Uterus (tissue), 4 donors: Measurements from ENCODE around the gene TRIM54. TPM values are rescaled to one million over a fixed set of nuclear protein-coding genes. Genes with fewer than 3 reads are reported as not detected.

Experiments
- DNase-seq, 2 donors: peaks; one replicate each; pipeline ENCODE4 v3.0.0-alpha.2; 2019 to 2020
- H3K27ac ChIP-seq, 2 donors: fragments of 200-600 bp; sonication (generic); 1 replicate in 1 of 2; 2 replicates in 1 of 2; pipeline ENCODE4 v1.5.1; 2016 to 2018
- H3K27me3 ChIP-seq, 2 donors: fragments of 200-600 bp; sonication (generic); one replicate each; pipeline ENCODE4 v1.5.1; 2018 to 2019; ENCODE audit warnings: control low read depth in 1 of 2
- H3K36me3 ChIP-seq, 2 donors: fragments of 200-600 bp; sonication (generic); one replicate each; pipeline ENCODE4 v1.5.1; 2019; ENCODE audit warnings: control low read depth in 1 of 2
- H3K4me1 ChIP-seq, 2 donors: fragments of 200-600 bp; sonication (generic); one replicate each; pipeline ENCODE4 v1.5.1; 2018 to 2019; ENCODE audit warnings: control low read depth in 1 of 2
- H3K4me3 ChIP-seq, 2 donors: fragments of 200-600 bp; sonication (generic); 1 replicate in 1 of 2; 2 replicates in 1 of 2; pipeline ENCODE4 v1.5.1; 2018 to 2019; ENCODE audit warnings: mild to moderate bottlenecking in 1 of 2
- H3K9me3 ChIP-seq, 2 donors: fragments of 200-600 bp; sonication (generic); one replicate each; pipeline ENCODE4 v1.5.1; 2019; ENCODE audit warnings: control low read depth in 1 of 2
- CTCF ChIP-seq, 4 experiments: fragments of 200-600 bp in 2 of 4; fragments of 450-650 bp in 2 of 4; sonication (generic) in 2 of 4; IDR thresholded peaks; one replicate each; pipeline ENCODE4 v1.5.1; 2016 to 2019; ENCODE audit warnings: antibody characterized with exemption in 4 of 4, mild to moderate bottlenecking in 2 of 4, moderate library complexity in 1 of 4
- POLR2A ChIP-seq, 2 donors: fragments of 450-650 bp; IDR thresholded peaks; one replicate each; pipeline ENCODE4 v1.6.1; 2016; ENCODE audit warnings: antibody characterized with exemption in 2 of 2, mild to moderate bottlenecking in 1 of 2, moderate library complexity in 1 of 2
- intact Hi-C: fragments of 100-400 bp; cut with DNase I; formaldehyde crosslinking; loops from one replicate; pipeline ENCODE4 v1.15.1; 2023; ENCODE audit warnings: low total_unique reads
- total RNA-seq, 4 donors: library from RNA; depleted of rRNA in 3 of 4; stranded (reverse); fragments of >200 nt in 3 of 4; gene quantifications; one replicate each; pipeline versions ENCODE4 v1.1.0 to v1.2.4, GENCODE V29; 2014 to 2023
- donor health status: DM: yes; HTN: yes; CAD: no.

The TRIM54 gene
- total RNA-seq, 4 donors from 2014 or later = 0.26 to 5.0 (median 0.58) TPM

GRCh38 chr2:27250652-27251379 is 31.4 kb upstream of the TRIM54 start:
- no peaks in the 10 kb centered on the region for H3K9me3 ChIP-seq
- H3K4me3 ChIP-seq = no peak overlapping the region
- peaks cover 0 to 12% of the 10 kb centered on the region in 2 donors for H3K27me3 ChIP-seq
- TF ChIP-seq CTCF (IDR thresholded peaks at IDR 0.05) = no peak
- TF ChIP-seq POLR2A (IDR thresholded peaks at IDR 0.05) = no peak
- no peaks in the 10 kb centered on the region for H3K4me1 ChIP-seq
- intact Hi-C loops = no loop called here
- no peak for DNase-seq
- no peak overlapping the region for H3K27ac ChIP-seq
- H3K36me3 ChIP-seq = no peaks in the 10 kb centered on the region

- H3K27me3 ChIP-seq = peaks cover 0 to 12% of the 10 kb centered on the region in 2 donors
Observed at GRCh38 chr2:27251766-27252165, 30.5 kb upstream of the TRIM54 start.

GRCh38 chr2:27255187-27255586 is 27.0 kb upstream of the TRIM54 start:
- intact Hi-C loops = no loop called here
- Histone ChIP-seq H3K4me3 (no peak overlapping the region), H3K36me3 (no peaks in the 10 kb centered on the region), H3K27ac (no peak overlapping the region), H3K9me3 (no peaks in the 10 kb centered on the region), H3K4me1 (no peaks in the 10 kb centered on the region), H3K27me3 (peaks cover 0 to 12% of the 10 kb centered on the region in 2 donors)
- TF ChIP-seq CTCF (IDR thresholded peaks at IDR 0.05) = no peak
- no peak for TF ChIP-seq POLR2A (IDR thresholded peaks at IDR 0.05)
- DNase-seq = no peak

More at GRCh38 chr2:27251766-27252165, 30.5 kb upstream of the TRIM54 start:
- TF ChIP-seq CTCF (IDR thresholded peaks at IDR 0.05) (no peak), POLR2A (IDR thresholded peaks at IDR 0.05) (no peak)
- Histone ChIP-seq H3K4me3 (no peak overlapping the region), H3K36me3 (no peaks in the 10 kb centered on the region), H3K4me1 (no peaks in the 10 kb centered on the region), H3K27ac (no peak overlapping the region), H3K9me3 (no peaks in the 10 kb centered on the region)
- DNase-seq = no peak
- intact Hi-C loops = no loop called here

- H3K27ac ChIP-seq = no peak overlapping the region
- intact Hi-C loops = no loop called here
- H3K4me3 ChIP-seq = no peak overlapping the region
- H3K4me1 ChIP-seq = no peaks in the 10 kb centered on the region
- DNase-seq = no peak
- no peak for TF ChIP-seq CTCF (IDR thresholded peaks at IDR 0.05)
- TF ChIP-seq POLR2A (IDR thresholded peaks at IDR 0.05) = no peak
- no peaks in the 10 kb centered on the region for H3K9me3 ChIP-seq
- H3K36me3 ChIP-seq = no peaks in the 10 kb centered on the region
- H3K27me3 ChIP-seq = peaks cover 0 to 12% of the 10 kb centered on the region in 2 donors
Observed at GRCh38 chr2:27255660-27256059, 26.6 kb upstream of the TRIM54 start.

GRCh38 chr2:27256855-27257454 is 25.3 kb upstream of the TRIM54 start:
- Histone ChIP-seq H3K36me3 (no peaks in the 10 kb centered on the region), H3K4me1 (peaks cover 0 to 3% of the 10 kb centered on the region in 2 donors), H3K27me3 (peaks cover 4 to 15% of the 10 kb centered on the region in 2 donors), H3K27ac (no peak overlapping the region), H3K9me3 (no peaks in the 10 kb centered on the region), H3K4me3 (no peak overlapping the region)
- TF ChIP-seq POLR2A (IDR thresholded peaks at IDR 0.05) (no peak), CTCF (IDR thresholded peaks at IDR 0.05) (no peak)
- intact Hi-C loops = no loop called here
- DNase-seq = no peak
